Brain microvascular endothelial cell (primary cell): Measurements from ENCODE around the gene COL21A1.

Experiments used
- DNase-seq: peaks from one replicate; pipeline ENCODE4 v3.0.0-alpha.2; 2020
- H3K27ac ChIP-seq: fragments of 250-450 bp; sonication (Bioruptor Pico); 2 replicates; pipeline ENCODE4 v1.5.1; 2020; ENCODE audit warnings: mild to moderate bottlenecking, moderate library complexity
- H3K27me3 ChIP-seq: fragments of 250-450 bp; sonication (Bioruptor Pico); replicated peaks from 2 replicates; pipeline ENCODE4 v1.5.1; 2020; ENCODE audit warnings: mild to moderate bottlenecking
- H3K36me3 ChIP-seq: fragments of 250-450 bp; sonication (Bioruptor Pico); replicated peaks from 2 replicates; pipeline ENCODE4 v1.5.1; 2020; ENCODE audit warnings: mild to moderate bottlenecking
- H3K4me3 ChIP-seq: 2 replicates; pipeline ENCODE4 v1.5.1; 2011; ENCODE audit warnings: low read depth, mild to moderate bottlenecking, control low read depth, low read length, moderate library complexity
- CTCF ChIP-seq: IDR thresholded peaks from 2 replicates; pipeline ENCODE4 v1.5.1; 2011; ENCODE audit warnings: low read depth, mild to moderate bottlenecking, moderate library complexity, low read length, control low read depth, inconsistent platforms; ENCODE audit errors: missing control alignments
- in situ Hi-C: cut with HindIII; loops from 2 replicates; pipeline ENCODE4 v1.10.0; 2017; ENCODE audit warnings: low sequenced_read_pairs, low pct_ligation_motif_present

COL21A1 gene

GRCh38 chr6:56244089-56244488 is 3.3 kb downstream of the COL21A1 start:
- H3K27me3 ChIP-seq = no peaks in the 10 kb centered on the region
- DNase-seq = no peak
- no peak overlapping the region for H3K27ac ChIP-seq
- in situ Hi-C loops = no loop called here
- TF ChIP-seq CTCF = no peak
- no peak overlapping the region for H3K4me3 ChIP-seq
- no peaks in the 10 kb centered on the region for H3K36me3 ChIP-seq

- no peak for DNase-seq
- in situ Hi-C loops = no loop called here
Measured at GRCh38 chr6:56243518-56244070, 3.8 kb downstream of the COL21A1 start.

GRCh38 chr6:56242346-56242745 is 5.0 kb downstream of the COL21A1 start:
- no peak for DNase-seq
- no peaks in the 10 kb centered on the region for H3K27me3 ChIP-seq
- H3K27ac ChIP-seq = no peak overlapping the region
- in situ Hi-C loops = no loop called here
- TF ChIP-seq CTCF = no peak
- H3K4me3 ChIP-seq = no peak overlapping the region
- no peaks in the 10 kb centered on the region for H3K36me3 ChIP-seq

More at GRCh38 chr6:56243518-56244070, 3.8 kb downstream of the COL21A1 start:
- Histone ChIP-seq H3K27me3 (no peaks in the 10 kb centered on the region), H3K4me3 (no peak overlapping the region), H3K27ac (no peak overlapping the region), H3K36me3 (no peaks in the 10 kb centered on the region)
- no peak for TF ChIP-seq CTCF

- TF ChIP-seq CTCF = no peak
- Histone ChIP-seq H3K36me3 (no peaks in the 10 kb centered on the region), H3K27ac (no peak overlapping the region), H3K27me3 (no peaks in the 10 kb centered on the region), H3K4me3 (no peak overlapping the region)
- in situ Hi-C loops = no loop called here
- DNase-seq = no peak
Measured at GRCh38 chr6:56241124-56241802, 6.1 kb downstream of the COL21A1 start.

GRCh38 chr6:56238352-56238751 is 9.0 kb downstream of the COL21A1 start:
- Histone ChIP-seq H3K27ac (no peak overlapping the region), H3K4me3 (no peak overlapping the region), H3K27me3 (no peaks in the 10 kb centered on the region), H3K36me3 (no peaks in the 10 kb centered on the region)
- in situ Hi-C loops = no loop called here
- no peak for TF ChIP-seq CTCF
- no peak for DNase-seq

GRCh38 chr6:56235245-56235644 is 12.1 kb downstream of the COL21A1 start:
- Histone ChIP-seq H3K4me3 (no peak overlapping the region), H3K27ac (no peak overlapping the region), H3K36me3 (no peaks in the 10 kb centered on the region), H3K27me3 (no peaks in the 10 kb centered on the region)
- in situ Hi-C loops = no loop called here
- DNase-seq = no peak
- TF ChIP-seq CTCF = no peak
